ENCODE data around the gene ETV7. TPM values are rescaled to one million over a fixed set of nuclear protein-coding genes. Genes with fewer than 3 reads are reported as not detected.
"Not testable (repeated sequence)": the region's sequence is repeated elsewhere in the genome, so short reads cannot be mapped to it uniquely, and the experiment has no call there.

The ETV7 gene
- total RNA-seq, 1 experiment from 2014 or later, result 0.58 TPM

- no peak for DNase-seq (ENCODE audit: low spot score)
- no peak overlapping the region for H3K4me3 ChIP-seq (ENCODE audit: low read depth, low read length, poor library complexity, severe bottlenecking)
- no peaks in the 10 kb centered on the region for H3K9me3 ChIP-seq (ENCODE audit: low read depth, low read length, poor library complexity, severe bottlenecking)
- ChIA-PET CTCF (no interaction called here), POLR2A (ENCODE audit: low non-redundant PET) (no interaction called here)
- no peak overlapping the region for H3K27ac ChIP-seq (ENCODE audit: low read depth, low read length, poor library complexity, severe bottlenecking)
- TF ChIP-seq EZH2 (IDR thresholded peaks at IDR 0.05; ENCODE audit: borderline replicate concordance, low read depth, low read length, poor library complexity, severe bottlenecking), result no peak
- TF ChIP-seq CTCF (conservative IDR thresholded peaks at IDR 0.05; ENCODE audit: low read depth, low read length), result no peak
- H3K4me1 ChIP-seq (ENCODE audit: insufficient read depth, low read length, poor library complexity, severe bottlenecking), result no peaks in the 10 kb centered on the region
- no peaks in the 10 kb centered on the region for H3K36me3 ChIP-seq (ENCODE audit: insufficient read depth, low read length, poor library complexity, severe bottlenecking)
- H3K27me3 ChIP-seq (replicated peaks; ENCODE audit: insufficient read depth, low read depth, low read length, poor library complexity), result no peaks in the 10 kb centered on the region
- intact Hi-C loops (cut with micrococcal nuclease; ENCODE audit: unreplicated experiment), result no loop called here
- BruUV-seq (replicated peaks), result no TSS peak
Observed at GRCh38 chr6:36413489-36414480, 26.3 kb upstream of the ETV7 start.

GRCh38 chr6:36409718-36410117 is 22.2 kb upstream of the ETV7 start:
- DNase-seq (ENCODE audit: low spot score); CTCF ChIA-PET; H3K27ac ChIP-seq (ENCODE audit: low read depth, low read length, poor library complexity, severe bottlenecking); H3K9me3 ChIP-seq (ENCODE audit: low read depth, low read length, poor library complexity, severe bottlenecking); H3K4me1 ChIP-seq (ENCODE audit: insufficient read depth, low read length, poor library complexity, severe bottlenecking); BruUV-seq (replicated peaks); POLR2A ChIA-PET (ENCODE audit: low non-redundant PET); H3K36me3 ChIP-seq (ENCODE audit: insufficient read depth, low read length, poor library complexity, severe bottlenecking); intact Hi-C loops (cut with micrococcal nuclease; ENCODE audit: unreplicated experiment); H3K27me3 ChIP-seq (replicated peaks; ENCODE audit: insufficient read depth, low read depth, low read length, poor library complexity); H3K4me3 ChIP-seq (ENCODE audit: low read depth, low read length, poor library complexity, severe bottlenecking): not testable (repeated sequence)

GRCh38 chr6:36404164-36404563 is 16.7 kb upstream of the ETV7 start:
- POLR2A ChIA-PET (ENCODE audit: low non-redundant PET), result no interaction called here
- intact Hi-C loops (cut with micrococcal nuclease; ENCODE audit: unreplicated experiment), result no loop called here
- CTCF ChIA-PET, result no interaction called here
- Histone ChIP-seq H3K9me3 (ENCODE audit: low read depth, low read length, poor library complexity, severe bottlenecking) (no peaks in the 10 kb centered on the region), H3K4me3 (ENCODE audit: low read depth, low read length, poor library complexity, severe bottlenecking) (no peak overlapping the region), H3K27ac (ENCODE audit: low read depth, low read length, poor library complexity, severe bottlenecking) (no peak overlapping the region), H3K27me3 (replicated peaks; ENCODE audit: insufficient read depth, low read depth, low read length, poor library complexity) (no peaks in the 10 kb centered on the region), H3K4me1 (ENCODE audit: insufficient read depth, low read length, poor library complexity, severe bottlenecking) (no peaks in the 10 kb centered on the region), H3K36me3 (ENCODE audit: insufficient read depth, low read length, poor library complexity, severe bottlenecking) (no peaks in the 10 kb centered on the region)
- no peak for DNase-seq (ENCODE audit: low spot score)
- TF ChIP-seq CTCF (conservative IDR thresholded peaks at IDR 0.05; ENCODE audit: low read depth, low read length) (no peak), EZH2 (IDR thresholded peaks at IDR 0.05; ENCODE audit: borderline replicate concordance, low read depth, low read length, poor library complexity, severe bottlenecking) (no peak)
- no TSS peak for BruUV-seq (replicated peaks)

GRCh38 chr6:36402481-36402880 is 15.0 kb upstream of the ETV7 start:
- no peaks in the 10 kb centered on the region for H3K4me1 ChIP-seq (ENCODE audit: insufficient read depth, low read length, poor library complexity, severe bottlenecking)
- ChIA-PET CTCF (no interaction called here), POLR2A (ENCODE audit: low non-redundant PET) (no interaction called here)
- no peaks in the 10 kb centered on the region for H3K36me3 ChIP-seq (ENCODE audit: insufficient read depth, low read length, poor library complexity, severe bottlenecking)
- DNase-seq (ENCODE audit: low spot score), result no peak
- intact Hi-C loops (cut with micrococcal nuclease; ENCODE audit: unreplicated experiment), result no loop called here
- H3K27me3 ChIP-seq (replicated peaks; ENCODE audit: insufficient read depth, low read depth, low read length, poor library complexity), result no peaks in the 10 kb centered on the region
- H3K9me3 ChIP-seq (ENCODE audit: low read depth, low read length, poor library complexity, severe bottlenecking), result no peaks in the 10 kb centered on the region
- H3K27ac ChIP-seq (ENCODE audit: low read depth, low read length, poor library complexity, severe bottlenecking), result no peak overlapping the region
- no TSS peak for BruUV-seq (replicated peaks)
- no peak overlapping the region for H3K4me3 ChIP-seq (ENCODE audit: low read depth, low read length, poor library complexity, severe bottlenecking)
- TF ChIP-seq EZH2 (IDR thresholded peaks at IDR 0.05; ENCODE audit: borderline replicate concordance, low read depth, low read length, poor library complexity, severe bottlenecking) (no peak), CTCF (conservative IDR thresholded peaks at IDR 0.05; ENCODE audit: low read depth, low read length) (no peak)

All from A673 (cell line).